HCT116 (cell line): ENCODE measurements around the gene UXT.

Experiments
- CEBPB ChIP-seq: IDR thresholded peaks from 2 replicates; pipeline ENCODE4 v1.6.1; 2012; ENCODE audit warnings: low read depth
- EZH2 ChIP-seq: fragments of 200-600 bp; sonication (generic); IDR thresholded peaks from 2 replicates; pipeline ENCODE4 v1.6.1; 2017; ENCODE audit warnings: antibody characterized with exemption, mixed run types
- EZH2phosphoT487 ChIP-seq: fragments of 200-600 bp; IDR thresholded peaks from 2 replicates; pipeline ENCODE4 v1.6.1; 2018; ENCODE audit warnings: antibody characterized with exemption, borderline replicate concordance
- JUND ChIP-seq: IDR thresholded peaks from 2 replicates; pipeline ENCODE4 v1.6.1; 2012
- MAX ChIP-seq: IDR thresholded peaks from 2 replicates; pipeline ENCODE4 v1.6.1; 2012
- POLR2A ChIP-seq: IDR thresholded peaks from 2 replicates; pipeline ENCODE4 v1.7.0; 2011; ENCODE audit warnings: borderline replicate concordance; ENCODE audit not compliant: insufficient read depth, insufficient read length; ENCODE audit errors: extremely low read depth
- REST ChIP-seq: IDR thresholded peaks from 2 replicates; pipeline ENCODE4 v1.6.1; 2012; ENCODE audit warnings: low read depth
- ZFX ChIP-seq: fragments of 450-650 bp; IDR thresholded peaks from 2 replicates; pipeline ENCODE4 v1.6.1; 2017
- ZNF274 ChIP-seq: fragments of 200-500 bp; sonication (Bioruptor generic); IDR thresholded peaks from 2 replicates; pipeline ENCODE4 v1.6.1; 2014; ENCODE audit warnings: mild to moderate bottlenecking, low read depth, low read length, inconsistent platforms
- TF ChIP-seq, protein P1 (sequence below), 3 experiments: fragments of 200-600 bp in 1 of 3; sonication (generic) in 1 of 3; IDR thresholded peaks in 2 of 3; conservative IDR thresholded peaks in 1 of 3; 2 replicates each; pipeline ENCODE4 v1.5.1; 2012 to 2017; ENCODE audit warnings: low read depth in 2 of 3, low read length in 2 of 3, antibody characterized with exemption in 1 of 3, borderline replicate concordance in 1 of 3, control low read depth in 1 of 3, mild to moderate bottlenecking in 1 of 3, mixed read lengths in 1 of 3, mixed run types in 1 of 3, moderate library complexity in 1 of 3; ENCODE audit not compliant: insufficient read depth in 1 of 3

- TF ChIP-seq, protein P1, sequence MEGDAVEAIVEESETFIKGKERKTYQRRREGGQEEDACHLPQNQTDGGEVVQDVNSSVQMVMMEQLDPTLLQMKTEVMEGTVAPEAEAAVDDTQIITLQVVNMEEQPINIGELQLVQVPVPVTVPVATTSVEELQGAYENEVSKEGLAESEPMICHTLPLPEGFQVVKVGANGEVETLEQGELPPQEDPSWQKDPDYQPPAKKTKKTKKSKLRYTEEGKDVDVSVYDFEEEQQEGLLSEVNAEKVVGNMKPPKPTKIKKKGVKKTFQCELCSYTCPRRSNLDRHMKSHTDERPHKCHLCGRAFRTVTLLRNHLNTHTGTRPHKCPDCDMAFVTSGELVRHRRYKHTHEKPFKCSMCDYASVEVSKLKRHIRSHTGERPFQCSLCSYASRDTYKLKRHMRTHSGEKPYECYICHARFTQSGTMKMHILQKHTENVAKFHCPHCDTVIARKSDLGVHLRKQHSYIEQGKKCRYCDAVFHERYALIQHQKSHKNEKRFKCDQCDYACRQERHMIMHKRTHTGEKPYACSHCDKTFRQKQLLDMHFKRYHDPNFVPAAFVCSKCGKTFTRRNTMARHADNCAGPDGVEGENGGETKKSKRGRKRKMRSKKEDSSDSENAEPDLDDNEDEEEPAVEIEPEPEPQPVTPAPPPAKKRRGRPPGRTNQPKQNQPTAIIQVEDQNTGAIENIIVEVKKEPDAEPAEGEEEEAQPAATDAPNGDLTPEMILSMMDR (IDR thresholded peaks at IDR 0.05 in 2 of 3, conservative IDR thresholded peaks at IDR 0.05 in 1 of 3; ENCODE audit: borderline replicate concordance in 1 of 3, insufficient read depth in 1 of 3, low read depth in 2 of 3, low read length in 2 of 3): no peak
- no peak for TF ChIP-seq ZNF274
- TF ChIP-seq ZFX: no peak
- no peak for TF ChIP-seq EZH2
- TF ChIP-seq REST: no peak
- no peak for TF ChIP-seq CEBPB
- TF ChIP-seq POLR2A: no peak
- TF ChIP-seq JUND: no peak
- TF ChIP-seq EZH2phosphoT487: no peak
- no peak for TF ChIP-seq MAX
These were observed 33.6 kb downstream of the UXT start for GRCh38 chrX:47625365-47625764.
